Suprapubic skin (tissue), 3 donors: ENCODE results near the gene DLGAP4.

ENCODE experiments used
- CTCF ChIP-seq, 2 donors: fragments of 200-600 bp in 1 of 2; fragments of 450-650 bp in 1 of 2; sonication (generic) in 1 of 2; IDR thresholded peaks; one replicate each; pipeline ENCODE4 v1.5.1; 2016 to 2019; ENCODE audit warnings: antibody characterized with exemption in 2 of 2, mild to moderate bottlenecking in 1 of 2, moderate library complexity in 1 of 2
- POLR2A ChIP-seq, 2 donors: fragments of 450-650 bp; IDR thresholded peaks; one replicate each; pipeline ENCODE4 v1.6.1; 2017; ENCODE audit warnings: antibody characterized with exemption in 2 of 2, mild to moderate bottlenecking in 2 of 2, moderate library complexity in 2 of 2

GRCh38 chr20:36386236-36386635 is 80.1 kb downstream of the DLGAP4 start:
- no peak for TF ChIP-seq CTCF (IDR thresholded peaks at IDR 0.05)
- TF ChIP-seq POLR2A (IDR thresholded peaks at IDR 0.05): no peak
